CD4-positive, alpha-beta memory T cell (primary cell): ENCODE data around the gene ZNF844. TPM values are rescaled to one million over a fixed set of nuclear protein-coding genes. Genes with fewer than 3 reads are reported as not detected.

Experiments
- CTCF ChIA-PET: fragments of 350-600 bp; sonication (Branson Sonifier 250); formaldehyde crosslinking; loops from one replicate; lab custom pipeline; 2021; ENCODE audit warnings: inconsistent platforms; ENCODE audit not compliant: partially characterized antibody; lab: Charles Lee
- POLR2A ChIA-PET: fragments of 350-600 bp; sonication (Branson Sonifier 250); formaldehyde crosslinking; loops from one replicate; lab custom pipeline; 2021; ENCODE audit not compliant: partially characterized antibody; lab: Charles Lee
- DNase-seq, 5 donors: peaks; one replicate each; pipeline versions ENCODE4 v3.0.0 to v3.0.0-alpha.2; 2020 to 2022; ENCODE audit warnings: mixed read lengths in 1 of 5
- H3K27ac ChIP-seq: one replicate; pipeline ENCODE4 v1.7.0; 2013; ENCODE audit warnings: low read depth, low read length
- H3K27me3 ChIP-seq: 2 replicates; pipeline ENCODE4 v1.7.0; 2013; ENCODE audit warnings: mild to moderate bottlenecking, low read length, moderate library complexity; ENCODE audit not compliant: insufficient read depth
- H3K36me3 ChIP-seq: 2 replicates; pipeline ENCODE4 v1.7.0; 2013; ENCODE audit warnings: mild to moderate bottlenecking, low read length, moderate library complexity; ENCODE audit not compliant: insufficient read depth
- H3K4me1 ChIP-seq: 2 replicates; pipeline ENCODE4 v1.7.0; 2013; ENCODE audit warnings: mild to moderate bottlenecking, low read length, moderate library complexity; ENCODE audit not compliant: insufficient read depth
- H3K4me3 ChIP-seq, 2 donors: one replicate each; pipeline ENCODE4 v1.7.0; 2013; ENCODE audit warnings: low read length in 2 of 2, mild to moderate bottlenecking in 1 of 2
- H3K9me3 ChIP-seq, 2 donors: one replicate each; pipeline ENCODE4 v1.7.0; 2013; ENCODE audit warnings: low read length in 2 of 2, control low read depth in 1 of 2; ENCODE audit not compliant: control insufficient read depth in 1 of 2
- H3K27ac Mint-ChIP-seq, 7 donors: one replicate each; pipeline ENCODE4 v1.8.0; 2020 to 2021; ENCODE audit warnings: mixed read lengths in 7 of 7, mild to moderate bottlenecking in 6 of 7, inconsistent platforms in 3 of 7, moderate library complexity in 3 of 7
- H3K27me3 Mint-ChIP-seq, 2 donors: one replicate each; pipeline ENCODE4 v1.8.0; 2020 to 2021; ENCODE audit warnings: mixed read lengths in 2 of 2
- H3K36me3 Mint-ChIP-seq, 2 donors: one replicate each; pipeline ENCODE4 v1.8.0; 2020 to 2021; ENCODE audit warnings: mixed read lengths in 2 of 2, inconsistent platforms in 1 of 2, mild to moderate bottlenecking in 1 of 2
- H3K4me1 Mint-ChIP-seq, 4 donors: one replicate each; pipeline ENCODE4 v1.8.0; 2020 to 2021; ENCODE audit warnings: mixed read lengths in 4 of 4, mild to moderate bottlenecking in 1 of 4
- H3K4me3 Mint-ChIP-seq, 8 donors: one replicate each; pipeline ENCODE4 v1.8.0; 2020 to 2021; ENCODE audit warnings: mixed read lengths in 8 of 8, mild to moderate bottlenecking in 7 of 8, moderate library complexity in 6 of 8, inconsistent platforms in 3 of 8
- H3K9me3 Mint-ChIP-seq, 8 donors: one replicate each; pipeline ENCODE4 v1.8.0; 2020 to 2021; ENCODE audit warnings: mixed read lengths in 8 of 8, mild to moderate bottlenecking in 5 of 8, inconsistent platforms in 3 of 8, moderate library complexity in 1 of 8
- intact Hi-C: fragments of 100-400 bp; cut with micrococcal nuclease; formaldehyde crosslinking; loops from one replicate; pipeline ENCODE4 v1.15.1; 2023
- polyA plus RNA-seq, 2 donors: library from polyadenylated mRNA; unstranded; fragments of 300-500 nt; fragmentation: Illumina TruSeq; gene quantifications; one replicate each; pipeline ENCODE4 v1.2.3, GENCODE V29; 2021
- total RNA-seq, 2 experiments: library from RNA; stranded (reverse); gene quantifications; one replicate each; pipeline ENCODE4 v1.2.3, GENCODE V29; 2021

ZNF844 gene
- total and polyA plus RNA-seq, 4 experiments from 2014 or later, result 2.3 to 9.8 (median 6.0) TPM

- intact Hi-C loops, result no loop called here
- Histone ChIP-seq H3K27ac (no peak overlapping the region), H3K4me3 (no peak overlapping the region), H3K4me1 (no peaks in the 10 kb centered on the region), H3K9me3 (no peaks in the 10 kb centered on the region), H3K36me3 (no peaks in the 10 kb centered on the region), H3K27me3 (no peaks in the 10 kb centered on the region)
- no peaks in the 10 kb centered on the region for H3K36me3 Mint-ChIP-seq
- no peaks in the 10 kb centered on the region for H3K27me3 Mint-ChIP-seq
- no peak overlapping the region for H3K4me3 Mint-ChIP-seq
- DNase-seq, result no peak
- H3K27ac Mint-ChIP-seq, result no peak overlapping the region
- H3K4me1 Mint-ChIP-seq, result no peaks in the 10 kb centered on the region
- ChIA-PET CTCF (no interaction called here), POLR2A (no interaction called here)
- peaks cover 3 to 43% (median 14%) of the 10 kb centered on the region in 8 donors for H3K9me3 Mint-ChIP-seq
Observed at GRCh38 chr19:12111176-12111575, 46.6 kb downstream of the ZNF844 start.

- POLR2A ChIA-PET, result no interaction called here
Observed at GRCh38 chr19:12111943-12112637, 47.6 kb downstream of the ZNF844 start.

DNA sequence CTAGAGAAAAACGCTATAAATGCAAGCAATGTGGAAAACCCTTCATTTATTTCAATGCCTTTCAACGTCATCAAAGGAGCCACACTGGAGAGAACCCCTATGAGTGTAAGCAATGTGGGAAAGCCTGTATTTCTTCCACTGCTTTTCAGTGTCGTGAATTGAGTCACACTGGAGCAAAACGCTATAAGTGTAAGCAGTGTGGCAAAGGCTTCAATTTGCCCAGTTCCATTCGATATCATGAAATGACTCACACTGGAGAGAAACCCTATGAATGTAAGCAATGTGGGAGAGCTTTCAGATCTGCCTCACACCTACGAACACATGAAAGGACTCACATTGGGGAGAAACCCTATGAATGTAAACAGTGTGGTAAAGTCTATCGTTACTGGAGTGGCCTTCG is 48.2 kb downstream of the ZNF844 start:
- CTCF ChIA-PET, result no interaction called here
- H3K4me3 ChIP-seq, result no peak overlapping the region
- Mint-ChIP-seq H3K9me3 (peaks cover 3 to 43% (median 17%) of the 10 kb centered on the region in 8 donors), H3K4me3 (no peak overlapping the region), H3K27ac (no peak overlapping the region), H3K27me3 (no peaks in the 10 kb centered on the region), H3K4me1 (no peaks in the 10 kb centered on the region), H3K36me3 (no peaks in the 10 kb centered on the region)
- H3K9me3 ChIP-seq, result no peaks in the 10 kb centered on the region
- no peak for DNase-seq
- H3K4me1 ChIP-seq, result no peaks in the 10 kb centered on the region
- H3K27ac ChIP-seq, result no peak overlapping the region
- intact Hi-C loops, result no loop called here
- H3K27me3 ChIP-seq, result no peaks in the 10 kb centered on the region
- no peaks in the 10 kb centered on the region for H3K36me3 ChIP-seq
- POLR2A ChIA-PET, result no interaction called here

More at GRCh38 chr19:12111943-12112637, 47.6 kb downstream of the ZNF844 start:
- no peaks in the 10 kb centered on the region for H3K9me3 ChIP-seq
- H3K36me3 Mint-ChIP-seq, result no peaks in the 10 kb centered on the region
- H3K27ac Mint-ChIP-seq, result no peak overlapping the region
- H3K4me1 Mint-ChIP-seq, result no peaks in the 10 kb centered on the region
- H3K27me3 Mint-ChIP-seq, result no peaks in the 10 kb centered on the region
- H3K27ac ChIP-seq, result no peak overlapping the region
- H3K27me3 ChIP-seq, result no peaks in the 10 kb centered on the region
- CTCF ChIA-PET, result no interaction called here
- H3K4me3 Mint-ChIP-seq, result no peak overlapping the region
- no peak for DNase-seq
- H3K4me1 ChIP-seq, result no peaks in the 10 kb centered on the region
- H3K9me3 Mint-ChIP-seq, result peaks cover 3 to 43% (median 17%) of the 10 kb centered on the region in 8 donors
- intact Hi-C loops, result no loop called here
- no peak overlapping the region for H3K4me3 ChIP-seq
- H3K36me3 ChIP-seq, result no peaks in the 10 kb centered on the region

DNA sequence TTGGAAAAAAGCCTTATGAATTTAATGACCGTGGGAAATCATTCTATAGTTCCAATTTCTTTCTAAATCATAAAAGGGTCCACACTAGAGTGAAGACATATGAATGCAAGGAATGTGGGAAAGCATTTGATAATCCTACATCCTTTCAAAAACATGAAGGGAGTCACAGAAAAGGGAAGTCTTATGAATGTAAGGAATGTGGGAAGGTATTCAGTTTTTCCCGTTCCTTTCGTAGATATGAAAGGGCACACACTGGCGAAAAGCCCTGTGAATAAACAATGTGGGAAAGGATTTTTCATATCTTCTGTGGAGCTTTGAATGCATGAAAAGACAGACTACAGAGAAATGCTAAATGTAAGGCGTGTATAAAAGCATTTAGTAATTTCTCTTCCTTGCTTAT is 48.6 kb downstream of the ZNF844 start:
- H3K9me3 Mint-ChIP-seq, result peaks cover 3 to 43% (median 17%) of the 10 kb centered on the region in 8 donors
- intact Hi-C loops, result no loop called here
- H3K27ac Mint-ChIP-seq, result no peak overlapping the region
- Histone ChIP-seq H3K4me3 (no peak overlapping the region), H3K27me3 (no peaks in the 10 kb centered on the region), H3K27ac (no peak overlapping the region), H3K36me3 (no peaks in the 10 kb centered on the region), H3K4me1 (no peaks in the 10 kb centered on the region), H3K9me3 (no peaks in the 10 kb centered on the region)
- H3K36me3 Mint-ChIP-seq, result no peaks in the 10 kb centered on the region
- ChIA-PET CTCF (no interaction called here), POLR2A (no interaction called here)
- DNase-seq, result no peak
- H3K4me3 Mint-ChIP-seq, result no peak overlapping the region
- H3K4me1 Mint-ChIP-seq, result no peaks in the 10 kb centered on the region
- no peaks in the 10 kb centered on the region for H3K27me3 Mint-ChIP-seq

GRCh38 chr19:12117201-12117970 is 52.9 kb downstream of the ZNF844 start:
- no peak overlapping the region for H3K4me3 ChIP-seq
- Mint-ChIP-seq H3K9me3 (peaks cover 3 to 31% (median 10%) of the 10 kb centered on the region in 8 donors), H3K4me3 (no peak overlapping the region), H3K36me3 (no peaks in the 10 kb centered on the region), H3K4me1 (no peaks in the 10 kb centered on the region), H3K27me3 (no peaks in the 10 kb centered on the region), H3K27ac (no peak overlapping the region)
- no peaks in the 10 kb centered on the region for H3K27me3 ChIP-seq
- CTCF ChIA-PET, result interaction anchor here (2.4 kb wide), 1 partner anchor 58 kb away, joined by 7 read pairs; no protein-coding TSS in a partner anchor
- no peak for DNase-seq
- no peaks in the 10 kb centered on the region for H3K4me1 ChIP-seq
- H3K27ac ChIP-seq, result no peak overlapping the region
- intact Hi-C loops, result no loop called here
- POLR2A ChIA-PET, result no interaction called here
- no peaks in the 10 kb centered on the region for H3K36me3 ChIP-seq
- no peaks in the 10 kb centered on the region for H3K9me3 ChIP-seq

DNA sequence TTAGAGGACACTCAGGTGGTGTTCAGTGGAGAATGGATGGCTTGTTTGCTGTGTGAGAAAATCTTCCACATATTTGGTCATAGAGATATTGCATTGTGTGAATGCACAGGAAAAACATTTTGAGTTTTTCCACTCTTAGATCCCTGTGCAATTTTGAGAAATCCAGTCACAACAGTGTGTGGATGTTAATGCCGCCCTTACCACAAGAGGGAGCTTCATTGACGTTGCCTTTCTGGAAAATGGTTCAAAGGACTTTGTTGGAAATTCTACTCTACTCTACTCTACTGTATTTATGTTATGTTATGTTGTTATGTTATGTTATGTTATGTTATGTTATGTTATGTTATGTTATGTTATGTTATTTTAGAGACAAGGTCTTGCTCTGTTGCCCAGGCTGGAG is 62.2 kb downstream of the ZNF844 start:
- intact Hi-C loops, result no loop called here
- POLR2A ChIA-PET, result no interaction called here
- Histone ChIP-seq H3K27ac (no peak overlapping the region), H3K4me1 (no peaks in the 10 kb centered on the region), H3K27me3 (no peaks in the 10 kb centered on the region), H3K36me3 (peaks cover under 1% of the 10 kb centered on the region), H3K9me3 (no peaks in the 10 kb centered on the region), H3K4me3 (no peak overlapping the region)
- H3K4me3 Mint-ChIP-seq, result no peak overlapping the region
- no peak overlapping the region for H3K27ac Mint-ChIP-seq
- DNase-seq, result peak in 2 of 5 donors; percentile 7 to 12
- H3K27me3 Mint-ChIP-seq, result no peaks in the 10 kb centered on the region
- H3K4me1 Mint-ChIP-seq, result no peaks in the 10 kb centered on the region
- H3K36me3 Mint-ChIP-seq, result peaks cover 6 to 14% of the 10 kb centered on the region in 2 donors
- CTCF ChIA-PET, result interaction anchor here (0.8 to 1.9 kb wide), 8 partner anchors 10 to 328 kb away, joined by 3 to 10 read pairs (median 3); partner anchors contain the start of genes ZNF20 and ZNF491
- peaks cover 2 to 25% (median 18%) of the 10 kb centered on the region in 8 donors for H3K9me3 Mint-ChIP-seq
